Activated CD4-positive, alpha-beta T cell treated with anti-CD3 and anti-CD28 coated beads, Interleukin-2, amount 10 ng/mL, durations not matched to agents 24 days and 14 days (primary cell): ENCODE measurements around the gene POP5. TPM values are rescaled to one million over a fixed set of nuclear protein-coding genes. Genes with fewer than 3 reads are reported as not detected.
"Not testable (repeated sequence)": the region's sequence is repeated elsewhere in the genome, so short reads cannot be mapped to it uniquely, and the experiment has no call there.

Experiments
- DNase-seq: peaks from one replicate; pipeline ENCODE4 v3.0.0; 2022
- H3K27ac Mint-ChIP-seq: one replicate; pipeline ENCODE4 v1.8.0; 2022; ENCODE audit warnings: mild to moderate bottlenecking, mixed read lengths
- H3K27me3 Mint-ChIP-seq: one replicate; pipeline ENCODE4 v1.8.0; 2022; ENCODE audit warnings: mixed read lengths
- H3K36me3 Mint-ChIP-seq: one replicate; pipeline ENCODE4 v1.8.0; 2022; ENCODE audit warnings: low read depth, mild to moderate bottlenecking, mixed read lengths
- H3K4me1 Mint-ChIP-seq: one replicate; pipeline ENCODE4 v1.8.0; 2021; ENCODE audit warnings: mixed read lengths
- H3K4me3 Mint-ChIP-seq: one replicate; pipeline ENCODE4 v1.8.0; 2022; ENCODE audit warnings: mild to moderate bottlenecking, moderate library complexity, mixed read lengths
- H3K9me3 Mint-ChIP-seq: one replicate; pipeline ENCODE4 v1.8.0; 2021; ENCODE audit warnings: mixed read lengths
- intact Hi-C: fragments of 100-400 bp; cut with micrococcal nuclease; formaldehyde crosslinking; loops from one replicate; pipeline ENCODE4 v1.15.1; 2023
- total RNA-seq: library from RNA; stranded (reverse); gene quantifications from 2 replicates; pipeline ENCODE4 v1.2.3, GENCODE V29; 2022

The POP5 gene
- total RNA-seq, 1 donor from 2014 or later, result 74.0 TPM

DNA sequence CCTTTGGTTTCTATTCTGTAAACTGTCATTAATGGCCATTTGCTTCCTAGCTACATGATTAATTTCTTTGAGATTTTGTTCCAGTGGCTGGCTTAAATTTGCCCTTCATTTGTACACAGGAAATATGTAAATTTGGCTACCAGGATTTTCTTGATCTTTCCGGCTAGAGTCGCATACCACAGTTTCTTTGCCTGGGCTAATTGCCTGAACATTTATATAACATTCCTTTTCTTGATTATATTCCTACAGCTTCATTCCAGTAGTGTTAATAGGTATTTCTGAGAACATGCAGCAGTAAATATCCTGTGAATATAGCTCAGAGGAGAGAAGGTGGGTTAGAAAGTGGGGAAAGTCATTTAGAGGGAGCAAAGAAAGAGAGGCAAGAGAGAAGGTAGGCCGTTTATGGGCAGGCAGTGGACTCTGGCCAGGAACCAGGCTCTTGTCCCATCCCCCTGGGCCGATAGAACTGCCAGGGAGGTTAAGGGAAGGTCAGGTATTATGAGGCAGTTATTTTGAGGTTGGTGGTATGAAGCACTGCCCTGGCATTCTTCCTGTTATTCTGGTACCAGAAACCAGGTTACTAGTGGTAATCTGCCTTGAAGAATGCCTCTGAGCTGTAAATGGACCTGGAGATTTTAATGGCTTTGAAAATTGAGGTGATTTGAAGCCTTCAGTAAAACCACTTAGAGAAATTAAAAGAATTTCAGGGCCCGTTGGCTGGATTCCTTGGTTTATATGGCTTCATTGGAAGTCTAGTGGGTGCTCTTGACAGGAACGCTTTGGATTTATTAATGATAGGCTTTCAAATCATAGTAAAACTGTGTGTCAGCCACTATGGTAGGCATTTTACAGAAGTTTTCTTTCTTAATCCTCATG, 42.7 kb downstream of the POP5 start:
- intact Hi-C loops, result loop anchor here (10.0 kb wide), 1 partner anchor 1256 kb away; the partner anchor contains the start of gene RHOF
- Mint-ChIP-seq H3K4me3 (peak overlapping the region; percentile 96), H3K27me3 (no peaks in the 10 kb centered on the region), H3K4me1 (peaks cover 51% of the 10 kb centered on the region), H3K36me3 (peaks cover 55% of the 10 kb centered on the region), H3K27ac (peak overlapping the region; percentile 89), H3K9me3 (no peaks in the 10 kb centered on the region)
- no peak for DNase-seq

DNA sequence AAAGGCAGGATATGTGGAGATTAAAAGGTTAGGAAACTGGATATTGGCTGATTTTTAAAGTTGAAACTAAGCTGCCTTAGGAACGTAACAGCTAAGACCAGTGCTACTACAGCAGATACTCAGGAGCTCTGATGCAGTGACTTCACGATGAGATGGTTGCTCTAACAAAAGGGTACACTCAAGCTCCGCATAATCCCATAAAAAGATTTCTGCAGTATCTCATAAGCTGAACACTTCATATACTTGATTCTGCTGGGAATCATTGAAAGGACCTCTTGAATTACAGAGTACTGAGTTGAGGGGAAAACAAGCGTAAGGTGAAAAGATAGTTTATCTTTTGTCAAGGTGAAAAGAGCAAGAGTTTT, 43.4 kb downstream of the POP5 start:
- peak overlapping the region; percentile 89 for H3K27ac Mint-ChIP-seq
- H3K4me3 Mint-ChIP-seq, result peak overlapping the region; percentile 96
- peaks cover 53% of the 10 kb centered on the region for H3K36me3 Mint-ChIP-seq
- no peaks in the 10 kb centered on the region for H3K27me3 Mint-ChIP-seq
- intact Hi-C loops, result loop anchor here (10.0 kb wide), 1 partner anchor 1257 kb away; the partner anchor contains the start of gene RHOF
- DNase-seq, result no peak
- H3K4me1 Mint-ChIP-seq, result peaks cover 51% of the 10 kb centered on the region
- H3K9me3 Mint-ChIP-seq, result no peaks in the 10 kb centered on the region

GRCh38 chr12:120536064-120536791, 45.0 kb downstream of the POP5 start:
- peak overlapping the region; percentile 8 for H3K27ac Mint-ChIP-seq
- H3K9me3 Mint-ChIP-seq, result no peaks in the 10 kb centered on the region
- H3K4me3 Mint-ChIP-seq, result peak overlapping the region; percentile 96
- H3K27me3 Mint-ChIP-seq, result no peaks in the 10 kb centered on the region
- H3K36me3 Mint-ChIP-seq, result peaks cover 46% of the 10 kb centered on the region
- intact Hi-C loops, result loop anchor here (10.0 kb wide), 1 partner anchor 1259 kb away; the partner anchor contains the start of gene RHOF
- H3K4me1 Mint-ChIP-seq, result peaks cover 48% of the 10 kb centered on the region
- peak; percentile 79 for DNase-seq

DNA sequence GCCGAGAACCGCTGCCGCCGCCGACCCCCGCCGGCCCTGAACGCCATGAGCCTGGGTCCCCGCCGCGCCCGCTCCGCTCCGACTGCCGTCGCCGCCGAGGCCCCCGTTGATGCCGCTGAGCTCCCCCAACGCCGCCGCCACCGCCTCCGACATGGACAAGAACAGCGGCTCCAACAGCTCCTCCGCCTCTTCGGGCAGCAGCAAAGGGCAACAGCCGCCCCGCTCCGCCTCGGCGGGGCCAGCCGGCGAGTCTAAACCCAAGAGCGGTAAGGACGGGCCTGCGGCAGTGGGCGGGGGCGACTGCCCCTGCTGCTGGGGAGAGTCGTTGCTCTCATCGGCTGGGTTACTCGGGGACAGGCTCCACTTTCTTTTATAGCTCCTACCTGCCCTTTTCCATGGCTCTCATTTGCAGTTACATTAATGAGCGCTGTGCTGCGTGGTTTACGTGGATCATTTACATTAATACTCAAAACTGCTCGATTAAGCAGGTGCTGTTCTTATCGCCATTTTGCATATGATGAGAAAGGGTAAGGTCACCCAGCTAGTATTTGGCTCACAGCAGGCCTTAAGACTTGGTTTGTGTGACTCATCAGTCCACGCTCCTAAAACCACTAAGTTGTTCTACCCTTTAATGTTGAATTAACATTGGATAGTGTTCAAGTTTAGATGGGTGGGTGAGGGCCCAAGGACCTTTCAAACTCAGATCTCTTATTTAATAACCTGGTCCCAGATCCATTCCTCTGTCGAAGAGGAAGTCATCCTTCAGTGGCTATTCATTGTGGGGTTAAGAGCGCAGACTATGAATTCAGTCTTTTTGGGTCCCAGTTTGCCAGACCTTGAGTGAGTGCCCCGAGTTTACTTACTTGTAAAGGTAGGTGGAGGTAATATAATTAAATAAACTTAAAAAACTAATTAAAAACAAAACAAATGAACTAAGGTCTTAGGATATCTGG, 46.2 kb downstream of the POP5 start:
- intact Hi-C loops, result loop anchor here (2.0 to 10.0 kb wide), 4 partner anchors 38 to 1260 kb away; partner anchors contain the start of genes DYNLL1, GATC, RHOF and SRSF9
- peaks cover 44% of the 10 kb centered on the region for H3K4me1 Mint-ChIP-seq
- H3K4me3 Mint-ChIP-seq, result peak overlapping the region; percentile 96
- H3K36me3 Mint-ChIP-seq, result peaks cover 38% of the 10 kb centered on the region
- H3K27me3 Mint-ChIP-seq, result no peaks in the 10 kb centered on the region
- no peaks in the 10 kb centered on the region for H3K9me3 Mint-ChIP-seq
- H3K27ac Mint-ChIP-seq, result peak overlapping the region; percentile 96
- DNase-seq, result peak; percentile 86

- Mint-ChIP-seq H3K27me3 (no peaks in the 10 kb centered on the region), H3K9me3 (no peaks in the 10 kb centered on the region), H3K36me3 (peaks cover 33% of the 10 kb centered on the region), H3K4me3 (peak within 1 kb of the TSS; percentile 96), H3K27ac (peak within 1 kb of the TSS; percentile 96), H3K4me1 (peaks cover 45% of the 10 kb centered on the region)
- intact Hi-C loops, result loop anchor here (2.0 to 10.0 kb wide), 4 partner anchors 37 to 1261 kb away; partner anchors contain the start of genes DYNLL1, GATC, RHOF and SRSF9
- peak; percentile 94 for DNase-seq
These were observed 46.9 kb downstream of the POP5 start, which contains the start of gene RNF10 for GRCh38 chr12:120534203-120534702. TSS of gene RNF10 (plus strand) at chr12:120534356. CDS start at chr12:120534812, 456 bp downstream.

DNA sequence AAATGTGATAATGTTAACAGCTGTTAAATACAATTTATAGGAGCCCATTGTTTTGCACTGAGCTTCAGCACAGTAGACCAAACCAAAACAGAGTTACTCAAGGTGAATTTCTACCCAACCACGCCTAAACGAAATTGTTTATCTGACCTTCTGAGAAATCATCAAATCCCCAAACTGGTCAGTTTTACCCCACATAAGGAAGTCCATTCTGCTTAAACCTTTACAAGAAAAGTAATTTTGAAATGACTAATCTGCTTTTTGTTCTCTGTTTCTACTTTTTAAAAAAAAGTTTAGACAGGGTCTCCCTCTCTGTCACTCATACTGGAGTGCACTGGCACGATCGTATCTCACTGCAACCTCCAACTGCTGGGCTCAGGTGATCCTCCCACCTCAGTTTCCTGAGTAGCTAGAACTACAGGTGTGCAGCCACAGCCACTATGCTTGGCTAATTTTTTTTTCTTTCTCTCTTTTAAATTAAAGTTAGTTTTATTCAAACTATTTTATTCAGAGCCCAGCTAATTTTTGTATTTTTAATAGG, 48.4 kb downstream of the POP5 start:
- H3K4me1 Mint-ChIP-seq, result peaks cover 35% of the 10 kb centered on the region
- intact Hi-C loops, result loop anchor here (10.0 kb wide), 1 partner anchor 1262 kb away; the partner anchor contains the start of gene RHOF
- H3K27ac Mint-ChIP-seq, result peak overlapping the region; percentile 53

GRCh38 chr12:120530418-120530761, 50.8 kb downstream of the POP5 start:
- H3K27me3 Mint-ChIP-seq, result not testable (repeated sequence)
- H3K4me1 Mint-ChIP-seq, result peaks cover 17% of the 10 kb centered on the region

More for the DNA sequence above, 48.4 kb downstream of the POP5 start:
- no peak for DNase-seq
- H3K4me3 Mint-ChIP-seq, result no peak overlapping the region
- H3K36me3 Mint-ChIP-seq, result peaks cover 23% of the 10 kb centered on the region
- no peaks in the 10 kb centered on the region for H3K27me3 Mint-ChIP-seq
- H3K9me3 Mint-ChIP-seq, result no peaks in the 10 kb centered on the region

DNA sequence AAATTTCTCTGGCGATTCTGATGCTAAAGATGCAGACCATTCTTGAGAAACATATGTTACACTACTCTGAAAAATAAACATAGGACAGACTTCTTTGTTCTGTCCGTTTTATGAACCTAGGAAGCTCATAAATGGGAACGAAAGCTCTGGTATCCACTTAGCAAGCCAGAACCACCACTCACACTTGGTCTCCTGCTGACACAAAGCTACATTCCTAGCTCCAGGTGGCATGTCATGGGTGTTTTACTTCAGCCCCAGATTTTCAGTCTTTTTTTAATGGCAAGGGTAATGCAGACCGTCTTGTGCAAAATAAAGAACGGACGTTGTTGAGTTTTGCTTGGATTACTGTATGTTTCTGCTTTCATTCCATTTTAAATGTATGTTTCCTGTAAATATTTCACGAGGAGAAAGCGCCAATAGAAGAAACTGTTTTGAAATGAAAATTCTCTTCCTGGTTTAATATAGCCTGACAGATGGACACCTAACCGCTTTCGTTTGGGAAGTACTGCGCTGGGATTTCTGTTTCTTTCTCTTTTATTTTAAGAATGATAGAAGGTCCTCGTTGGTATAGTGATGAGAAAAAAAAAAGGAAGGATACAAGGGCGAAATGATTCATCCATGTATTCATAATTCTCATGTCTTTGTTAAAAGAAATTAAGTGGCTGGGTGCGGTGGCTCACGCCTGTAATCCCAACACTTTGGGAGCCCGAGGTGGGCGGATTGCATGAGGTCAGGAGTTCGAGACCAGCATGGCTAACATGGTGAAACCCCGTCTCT, 51.4 kb downstream of the POP5 start:
- intact Hi-C loops, result loop anchor here (2.0 to 10.0 kb wide), 2 partner anchors 91 to 1265 kb away; partner anchors contain the start of genes COX6A1 and RHOF
- Mint-ChIP-seq H3K27ac (peak overlapping the region; percentile 99), H3K36me3 (peaks cover 6% of the 10 kb centered on the region), H3K4me3 (peak overlapping the region; percentile 99), H3K4me1 (peaks cover 14% of the 10 kb centered on the region), H3K27me3 (no peaks in the 10 kb centered on the region), H3K9me3 (no peaks in the 10 kb centered on the region)
- peak; percentile 65 for DNase-seq

More at GRCh38 chr12:120530418-120530761, 50.8 kb downstream of the POP5 start:
- intact Hi-C loops, result loop anchor here (10.0 kb wide), 1 partner anchor 1264 kb away; the partner anchor contains the start of gene RHOF
- not testable (repeated sequence) for DNase-seq, H3K9me3 Mint-ChIP-seq, H3K36me3 Mint-ChIP-seq
- H3K4me3 Mint-ChIP-seq, result peak overlapping the region; percentile 99
- H3K27ac Mint-ChIP-seq, result peak overlapping the region; percentile 99

- intact Hi-C loops, result loop anchor here (2.0 kb wide), 1 partner anchor 90 kb away; the partner anchor contains the start of gene COX6A1
- peaks cover 12% of the 10 kb centered on the region for H3K4me1 Mint-ChIP-seq
- peaks cover 4% of the 10 kb centered on the region for H3K36me3 Mint-ChIP-seq
- peak within 1 kb of the TSS; percentile 99 for H3K4me3 Mint-ChIP-seq
- no peaks in the 10 kb centered on the region for H3K9me3 Mint-ChIP-seq
- peak; percentile 95 for DNase-seq
- no peaks in the 10 kb centered on the region for H3K27me3 Mint-ChIP-seq
- peak within 1 kb of the TSS; percentile 99 for H3K27ac Mint-ChIP-seq
These were observed 52.2 kb downstream of the POP5 start, which contains the start of gene COQ5 for GRCh38 chr12:120528861-120529525. TSS of gene COQ5 (minus strand) at chr12:120529158. CDS start at chr12:120529141, 17 bp downstream.
